Left ventricle myocardium inferior (tissue), 1 donor: Measurements from ENCODE around the gene IFIT1B. TPM values are rescaled to one million over a fixed set of nuclear protein-coding genes. Genes with fewer than 3 reads are reported as not detected.
A peak's percentile ranks its signal among the peaks of the same experiment; 100 is the strongest.

Experiments used
- DNase-seq: peaks from one replicate; pipeline ENCODE4 v3.0.0-alpha.2; 2020
- H3K27ac ChIP-seq: fragments of 200-600 bp; replicated peaks from 2 replicates; pipeline ENCODE4 v1.8.0; 2021
- H3K27me3 ChIP-seq: fragments of 200-600 bp; 2 replicates; pipeline ENCODE4 v1.8.0; 2021; ENCODE audit warnings: low read depth
- H3K36me3 ChIP-seq: fragments of 200-600 bp; 2 replicates; pipeline ENCODE4 v1.8.0; 2021
- H3K4me1 ChIP-seq: fragments of 200-600 bp; 2 replicates; pipeline ENCODE4 v1.8.0; 2021
- H3K4me3 ChIP-seq: fragments of 200-600 bp; 2 replicates; pipeline ENCODE4 v1.8.0; 2021; ENCODE audit warnings: mild to moderate bottlenecking, moderate library complexity
- H3K9me3 ChIP-seq: fragments of 200-600 bp; replicated peaks from 2 replicates; pipeline ENCODE4 v1.8.0; 2021
- intact Hi-C: fragments of 100-400 bp; cut with micrococcal nuclease; formaldehyde crosslinking; loops from one replicate; pipeline ENCODE4 v1.11.0; 2022
- total RNA-seq: library from RNA; stranded (reverse); fragmentation: NEBNext Ultra II Directional; extraction: Animal tissue kit (Norgen Biotek cat#: 25700); gene quantifications from one replicate; pipeline ENCODE4 v1.2.1, GENCODE V29; 2021
- TF ChIP-seq, protein P1 (sequence below): fragments of 200-600 bp; IDR thresholded peaks from 2 replicates; pipeline ENCODE4 v1.8.0; 2021; ENCODE audit warnings: antibody characterized with exemption, mild to moderate bottlenecking, borderline replicate concordance
- donor health status: DM: no; HTN: yes; CAD: no; lungs with severe emphysema.

The IFIT1B gene
- total RNA-seq, 1 donor from 2014 or later: not detected

DNA sequence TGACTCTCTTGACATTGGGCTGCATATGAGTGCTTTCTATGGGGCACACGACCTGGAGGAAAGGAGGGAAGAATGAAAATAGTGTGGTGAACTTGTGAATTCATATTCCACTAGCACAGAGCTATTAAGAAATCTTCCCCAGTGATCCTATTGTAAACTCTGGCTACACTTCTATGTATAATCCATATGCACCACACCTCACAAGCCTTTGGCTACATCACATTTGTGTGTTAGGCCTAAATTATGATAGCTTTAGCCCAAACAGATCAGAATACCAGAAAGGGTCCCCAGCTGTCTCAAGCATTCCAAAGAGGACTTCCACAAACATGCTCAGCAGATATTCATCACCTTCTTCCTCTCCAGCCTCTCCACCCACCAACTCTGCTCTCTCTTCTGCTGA is 9.7 kb upstream of the IFIT1B start:
- Histone ChIP-seq H3K27ac (no peak overlapping the region), H3K4me3 (no peak overlapping the region), H3K27me3 (no peaks in the 10 kb centered on the region), H3K36me3 (no peaks in the 10 kb centered on the region), H3K4me1 (peaks cover 45% of the 10 kb centered on the region), H3K9me3 (no peaks in the 10 kb centered on the region)
- intact Hi-C loops: no loop called here
- no peak for DNase-seq
- TF ChIP-seq, protein P1, sequence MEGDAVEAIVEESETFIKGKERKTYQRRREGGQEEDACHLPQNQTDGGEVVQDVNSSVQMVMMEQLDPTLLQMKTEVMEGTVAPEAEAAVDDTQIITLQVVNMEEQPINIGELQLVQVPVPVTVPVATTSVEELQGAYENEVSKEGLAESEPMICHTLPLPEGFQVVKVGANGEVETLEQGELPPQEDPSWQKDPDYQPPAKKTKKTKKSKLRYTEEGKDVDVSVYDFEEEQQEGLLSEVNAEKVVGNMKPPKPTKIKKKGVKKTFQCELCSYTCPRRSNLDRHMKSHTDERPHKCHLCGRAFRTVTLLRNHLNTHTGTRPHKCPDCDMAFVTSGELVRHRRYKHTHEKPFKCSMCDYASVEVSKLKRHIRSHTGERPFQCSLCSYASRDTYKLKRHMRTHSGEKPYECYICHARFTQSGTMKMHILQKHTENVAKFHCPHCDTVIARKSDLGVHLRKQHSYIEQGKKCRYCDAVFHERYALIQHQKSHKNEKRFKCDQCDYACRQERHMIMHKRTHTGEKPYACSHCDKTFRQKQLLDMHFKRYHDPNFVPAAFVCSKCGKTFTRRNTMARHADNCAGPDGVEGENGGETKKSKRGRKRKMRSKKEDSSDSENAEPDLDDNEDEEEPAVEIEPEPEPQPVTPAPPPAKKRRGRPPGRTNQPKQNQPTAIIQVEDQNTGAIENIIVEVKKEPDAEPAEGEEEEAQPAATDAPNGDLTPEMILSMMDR: no peak

DNA sequence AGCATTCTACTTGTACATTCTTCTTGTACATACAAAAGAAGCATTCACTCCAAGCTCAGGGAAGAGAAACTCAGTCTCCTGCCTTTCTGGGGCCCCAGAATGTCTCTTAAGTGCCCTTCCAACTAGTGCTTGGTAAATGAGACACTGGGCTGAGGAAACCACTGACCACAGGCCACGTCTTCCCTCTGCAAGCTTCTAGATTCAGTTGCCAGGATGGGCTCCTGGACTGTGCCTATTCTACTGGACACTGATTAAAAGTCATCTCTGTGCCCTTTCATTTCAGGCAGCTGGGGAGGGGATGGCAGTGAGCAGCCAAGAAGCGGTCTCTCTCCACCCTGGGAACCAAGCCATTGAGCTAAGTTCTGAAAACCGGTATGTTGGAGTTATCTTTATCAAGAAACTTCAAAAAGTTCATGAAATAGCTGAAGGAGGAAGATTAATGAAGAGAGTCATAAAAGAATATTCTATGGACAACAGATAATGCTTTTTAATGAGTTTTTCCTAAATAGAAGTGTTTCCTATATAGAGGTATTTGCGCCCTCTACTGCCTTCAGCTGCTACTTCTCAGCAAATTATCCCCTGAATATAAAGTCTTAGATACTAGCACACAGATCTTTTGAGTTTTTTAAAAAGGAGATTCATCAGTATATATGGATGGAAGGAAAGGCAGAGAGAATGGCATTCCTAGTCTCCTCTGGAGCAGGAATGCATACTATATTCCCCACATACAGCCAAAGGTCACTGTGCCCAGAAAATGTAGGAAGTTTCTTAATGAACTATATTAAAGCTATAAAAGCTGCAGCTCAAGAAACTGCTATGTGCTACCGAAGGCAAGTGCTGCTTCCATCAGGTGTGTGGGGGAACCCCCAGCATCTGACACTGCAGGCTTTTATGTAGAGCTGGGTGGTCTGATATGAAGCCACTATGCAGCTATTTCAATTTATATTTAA is 8.4 kb upstream of the IFIT1B start:
- DNase-seq: no peak
- Histone ChIP-seq H3K27ac (peak overlapping the region; percentile 14), H3K36me3 (no peaks in the 10 kb centered on the region), H3K4me1 (peaks cover 50% of the 10 kb centered on the region), H3K9me3 (no peaks in the 10 kb centered on the region), H3K4me3 (no peak overlapping the region), H3K27me3 (no peaks in the 10 kb centered on the region)
- intact Hi-C loops: no loop called here
- TF ChIP-seq, protein P1: peak; percentile 63

DNA sequence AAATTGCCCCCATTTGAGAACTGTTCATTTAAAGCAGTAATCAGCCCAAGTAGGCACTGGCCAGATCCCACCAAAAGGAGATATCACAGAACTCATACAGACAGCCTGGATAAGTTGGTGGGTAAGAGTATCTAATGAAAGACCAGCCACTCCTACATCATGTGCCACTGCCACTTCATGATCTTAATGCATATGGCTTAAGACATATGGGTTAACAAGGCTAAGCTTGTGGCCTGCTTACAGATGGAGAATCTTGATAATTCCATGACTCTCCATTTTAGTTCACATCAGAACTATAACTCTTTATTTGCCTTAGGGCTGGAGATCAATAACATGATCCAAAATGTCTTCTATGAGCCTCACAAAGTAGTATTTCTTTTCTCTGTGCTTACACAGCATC is 6.8 kb upstream of the IFIT1B start:
- TF ChIP-seq, protein P1: no peak
- no peak for DNase-seq
- Histone ChIP-seq H3K4me1 (peaks cover 59% of the 10 kb centered on the region), H3K9me3 (no peaks in the 10 kb centered on the region), H3K27ac (no peak overlapping the region), H3K4me3 (no peak overlapping the region), H3K27me3 (no peaks in the 10 kb centered on the region), H3K36me3 (no peaks in the 10 kb centered on the region)
- intact Hi-C loops: no loop called here

DNA sequence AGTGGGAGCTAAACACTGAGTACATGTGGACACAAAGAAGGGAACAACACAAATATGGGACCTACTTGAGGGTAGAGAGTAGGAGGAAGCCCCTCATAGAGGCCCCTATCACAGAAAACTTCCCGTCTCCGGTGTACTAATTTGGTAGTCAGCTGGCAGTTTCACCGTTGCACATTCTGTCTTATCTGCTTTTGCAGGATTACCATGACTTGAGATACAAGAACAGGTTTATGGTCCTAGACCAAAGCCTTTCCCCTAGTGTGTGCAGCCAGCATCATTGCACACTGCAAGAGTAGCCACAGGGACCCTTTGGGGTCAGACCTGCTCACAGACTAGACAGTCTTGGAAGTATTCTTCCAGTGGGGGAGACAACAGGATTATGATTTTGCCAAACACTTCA is 5.9 kb upstream of the IFIT1B start:
- no peaks in the 10 kb centered on the region for H3K36me3 ChIP-seq
- intact Hi-C loops: no loop called here
- H3K4me1 ChIP-seq: peaks cover 59% of the 10 kb centered on the region
- H3K27ac ChIP-seq: no peak overlapping the region
- no peak for DNase-seq
- H3K4me3 ChIP-seq: no peak overlapping the region
- H3K27me3 ChIP-seq: no peaks in the 10 kb centered on the region
- no peaks in the 10 kb centered on the region for H3K9me3 ChIP-seq
- TF ChIP-seq, protein P1: no peak

DNA sequence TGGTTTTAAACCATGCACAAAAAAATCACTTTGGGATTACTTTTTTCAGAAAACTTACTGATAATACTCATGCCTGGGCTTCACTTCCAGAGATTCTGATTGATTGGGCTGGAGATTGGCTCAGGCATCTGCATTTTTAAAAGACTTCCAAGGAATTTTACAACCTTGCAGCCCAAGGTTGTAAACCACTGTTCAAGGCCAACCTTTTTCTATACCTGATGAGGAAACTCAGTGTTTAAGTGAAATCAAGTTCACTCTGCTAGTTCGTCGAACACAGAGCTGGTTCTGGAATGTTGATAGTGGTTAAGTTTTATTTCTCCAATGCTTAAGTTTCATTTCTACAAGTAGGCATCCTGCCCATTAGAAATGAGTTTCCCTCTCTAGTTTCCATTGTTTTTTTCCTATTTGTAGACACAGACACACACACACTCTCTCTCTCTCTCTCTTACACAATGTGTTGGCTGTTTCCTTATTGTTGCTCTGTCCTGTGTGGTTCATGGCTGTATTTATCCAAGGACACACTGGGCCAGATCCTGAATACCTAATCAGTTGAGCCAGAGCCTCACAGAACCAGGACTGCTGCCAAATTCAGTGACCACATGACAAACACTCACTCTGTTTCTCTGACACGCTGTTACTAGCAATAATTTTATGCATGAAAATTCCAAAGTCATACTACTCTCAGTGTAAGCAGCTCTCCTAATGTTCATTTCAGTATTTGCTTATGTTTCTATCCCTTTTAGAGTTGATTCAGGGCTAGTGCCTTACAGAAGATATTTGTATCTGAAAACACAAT is 3.7 kb upstream of the IFIT1B start:
- TF ChIP-seq, protein P1: no peak
- DNase-seq: peak; percentile 69
- Histone ChIP-seq H3K9me3 (no peaks in the 10 kb centered on the region), H3K4me3 (peak overlapping the region; percentile 32), H3K27ac (peak overlapping the region; percentile 86), H3K4me1 (peaks cover 39% of the 10 kb centered on the region), H3K27me3 (no peaks in the 10 kb centered on the region), H3K36me3 (no peaks in the 10 kb centered on the region)
- intact Hi-C loops: no loop called here
